DOHH2 (cell line): ENCODE results near the gene SNRNP25.

Experiments
- H3F3A ChIP-seq: fragments of 200-600 bp; sonication (generic), shearing (Covaris generic); 2 replicates; pipeline ENCODE4 v1.6.0; 2016; ENCODE audit warnings: antibody characterized with exemption, mild to moderate bottlenecking; ENCODE audit not compliant: control insufficient read depth, insufficient read depth
- H3K27ac ChIP-seq: fragments of 200-600 bp; sonication (generic); 2 replicates; pipeline ENCODE4 v1.5.1; 2014; ENCODE audit warnings: low read depth, mild to moderate bottlenecking, low read length, moderate library complexity
- H3K27me3 ChIP-seq: fragments of 200-600 bp; sonication (generic); 2 replicates; pipeline ENCODE4 v1.6.1; 2014; ENCODE audit warnings: mild to moderate bottlenecking, low read length, mixed read lengths; ENCODE audit not compliant: control insufficient read depth
- H3K36me3 ChIP-seq: fragments of 200-600 bp; sonication (generic); 2 replicates; pipeline ENCODE4 v1.6.1; 2014; ENCODE audit warnings: mild to moderate bottlenecking, low read length, moderate library complexity, mixed read lengths; ENCODE audit not compliant: control insufficient read depth
- H3K4me1 ChIP-seq: fragments of 200-600 bp; sonication (generic); 2 replicates; pipeline ENCODE4 v1.6.1; 2014; ENCODE audit warnings: mild to moderate bottlenecking, low read length, mixed read lengths; ENCODE audit not compliant: control insufficient read depth
- H3K4me2 ChIP-seq: fragments of 200-600 bp; sonication (generic); 2 replicates; pipeline ENCODE4 v1.6.0; 2014; ENCODE audit warnings: mild to moderate bottlenecking, low read length, moderate library complexity
- H3K4me3 ChIP-seq: fragments of 200-600 bp; sonication (generic); 2 replicates; pipeline ENCODE4 v1.5.1; 2014; ENCODE audit warnings: mild to moderate bottlenecking, low read length, mixed read lengths
- H3K79me2 ChIP-seq: fragments of 200-600 bp; sonication (generic); 2 replicates; pipeline ENCODE4 v1.6.1; 2014; ENCODE audit warnings: mild to moderate bottlenecking, low read length, mixed read lengths; ENCODE audit not compliant: control insufficient read depth
- H3K9me2 ChIP-seq: fragments of 200-600 bp; sonication (generic); replicated peaks from 2 replicates; pipeline ENCODE4 v1.6.1; 2014; ENCODE audit warnings: mild to moderate bottlenecking, low read length, mixed read lengths; ENCODE audit not compliant: control insufficient read depth
- H3K9me3 ChIP-seq: fragments of 200-600 bp; sonication (generic); 2 replicates; pipeline ENCODE4 v1.6.1; 2014; ENCODE audit warnings: antibody characterized with exemption, low read length, mixed read lengths; ENCODE audit not compliant: control insufficient read depth, insufficient read depth
- H4K20me1 ChIP-seq: fragments of 200-600 bp; sonication (generic); 2 replicates; pipeline ENCODE4 v1.6.0; 2014; ENCODE audit warnings: low read depth, mild to moderate bottlenecking, antibody characterized with exemption, low read length, moderate library complexity; ENCODE audit not compliant: control insufficient read depth, insufficient read depth
- EZH2phosphoT487 ChIP-seq: fragments of 200-600 bp; sonication (generic); IDR thresholded peaks from 2 replicates; pipeline ENCODE4 v1.6.1; 2017; ENCODE audit warnings: borderline replicate concordance, mild to moderate bottlenecking, antibody characterized with exemption, low read length, moderate library complexity, mixed read lengths
- TF ChIP-seq, protein P1 (sequence below): fragments of 200-600 bp; sonication (generic); IDR thresholded peaks from one replicate; pipeline ENCODE4 v1.5.1; 2014; ENCODE audit warnings: antibody characterized with exemption, mild to moderate bottlenecking, low read depth, low read length; ENCODE audit not compliant: poor library complexity, severe bottlenecking

Gene SNRNP25

DNA sequence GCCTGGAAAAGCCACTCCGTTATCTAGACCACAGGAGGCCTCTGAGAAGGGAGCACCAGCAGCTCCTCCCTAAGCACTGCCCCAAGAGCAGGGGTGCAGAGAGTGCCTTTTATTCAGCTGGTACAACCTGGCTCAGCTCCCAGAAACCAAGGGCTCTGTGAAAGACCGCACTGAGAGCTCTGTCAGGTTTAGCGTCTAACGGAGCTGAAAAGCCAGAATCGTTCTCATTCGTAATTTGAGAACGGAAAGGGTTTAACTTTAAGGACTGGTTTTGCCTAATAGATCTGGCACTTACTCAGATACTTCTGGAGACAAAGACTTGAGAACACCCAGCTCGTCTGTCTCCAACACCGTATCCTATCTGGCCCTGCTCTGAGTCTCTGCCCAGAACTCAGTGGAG lies 37.9 kb downstream of the SNRNP25 start:
- Histone ChIP-seq H3K4me2 (no peak overlapping the region), H3K36me3 (peaks cover 39% of the 10 kb centered on the region), H3K4me1 (no peaks in the 10 kb centered on the region), H3F3A (no peaks in the 10 kb centered on the region), H3K27ac (no peak overlapping the region), H3K4me3 (no peak overlapping the region), H3K27me3 (no peaks in the 10 kb centered on the region), H3K9me2 (no peaks in the 10 kb centered on the region), H3K79me2 (no peaks in the 10 kb centered on the region), H4K20me1 (no peaks in the 10 kb centered on the region), H3K9me3 (no peaks in the 10 kb centered on the region)
- no peak for TF ChIP-seq EZH2phosphoT487
- TF ChIP-seq, protein P1, sequence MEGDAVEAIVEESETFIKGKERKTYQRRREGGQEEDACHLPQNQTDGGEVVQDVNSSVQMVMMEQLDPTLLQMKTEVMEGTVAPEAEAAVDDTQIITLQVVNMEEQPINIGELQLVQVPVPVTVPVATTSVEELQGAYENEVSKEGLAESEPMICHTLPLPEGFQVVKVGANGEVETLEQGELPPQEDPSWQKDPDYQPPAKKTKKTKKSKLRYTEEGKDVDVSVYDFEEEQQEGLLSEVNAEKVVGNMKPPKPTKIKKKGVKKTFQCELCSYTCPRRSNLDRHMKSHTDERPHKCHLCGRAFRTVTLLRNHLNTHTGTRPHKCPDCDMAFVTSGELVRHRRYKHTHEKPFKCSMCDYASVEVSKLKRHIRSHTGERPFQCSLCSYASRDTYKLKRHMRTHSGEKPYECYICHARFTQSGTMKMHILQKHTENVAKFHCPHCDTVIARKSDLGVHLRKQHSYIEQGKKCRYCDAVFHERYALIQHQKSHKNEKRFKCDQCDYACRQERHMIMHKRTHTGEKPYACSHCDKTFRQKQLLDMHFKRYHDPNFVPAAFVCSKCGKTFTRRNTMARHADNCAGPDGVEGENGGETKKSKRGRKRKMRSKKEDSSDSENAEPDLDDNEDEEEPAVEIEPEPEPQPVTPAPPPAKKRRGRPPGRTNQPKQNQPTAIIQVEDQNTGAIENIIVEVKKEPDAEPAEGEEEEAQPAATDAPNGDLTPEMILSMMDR = no peak

DNA sequence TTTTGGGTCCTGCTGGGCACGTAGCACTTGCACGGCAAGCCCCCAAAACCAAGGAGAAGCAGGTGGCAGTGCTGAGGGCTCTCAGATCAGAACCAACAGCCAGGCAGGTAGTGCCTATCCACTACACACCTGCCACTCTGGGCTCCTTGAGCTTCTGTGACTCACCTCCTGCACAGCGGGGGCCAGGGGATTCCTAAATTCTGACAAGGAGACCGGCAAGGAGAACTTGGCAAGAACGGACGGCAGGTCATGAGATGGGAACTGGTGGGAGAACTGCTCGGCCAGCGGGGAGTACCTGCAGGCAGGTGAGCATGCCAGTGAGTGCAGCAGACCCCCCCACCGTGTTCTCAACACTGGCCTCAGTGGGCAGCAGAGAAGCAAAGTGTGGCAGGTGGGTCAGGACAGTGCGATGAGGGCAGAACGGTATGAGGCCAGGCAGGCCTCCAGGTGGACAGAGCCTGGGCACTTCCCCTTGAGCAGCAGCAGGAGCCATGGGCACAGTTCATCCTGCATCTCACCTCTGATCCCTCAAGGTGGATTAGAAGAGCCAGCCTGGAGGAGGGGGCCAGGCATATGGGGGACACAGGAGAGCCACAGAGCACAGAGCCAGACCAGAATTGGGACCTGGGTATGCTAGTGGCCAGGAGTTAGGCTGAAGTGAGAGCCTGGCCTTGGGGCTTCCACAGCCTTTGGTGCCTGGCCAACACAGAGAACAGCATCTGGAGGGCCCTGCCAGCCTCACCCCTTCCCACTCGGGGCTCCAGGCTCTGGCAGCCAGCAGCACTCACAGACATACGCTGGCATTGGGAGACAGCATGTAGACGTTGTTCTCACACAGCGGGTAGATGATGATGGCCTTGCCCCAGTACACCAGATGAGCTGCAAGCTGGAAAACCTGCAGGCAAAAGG lies 39.1 kb downstream of the SNRNP25 start:
- H4K20me1 ChIP-seq = no peaks in the 10 kb centered on the region
- H3K79me2 ChIP-seq = no peaks in the 10 kb centered on the region
- H3K36me3 ChIP-seq = peaks cover 35% of the 10 kb centered on the region
- no peaks in the 10 kb centered on the region for H3K9me2 ChIP-seq
- no peak for TF ChIP-seq EZH2phosphoT487
- TF ChIP-seq, protein P1 = no peak
- H3K4me1 ChIP-seq = peaks cover 6% of the 10 kb centered on the region; the same call in 1 of the 2 replicates
- no peak overlapping the region for H3K4me3 ChIP-seq
- H3K27ac ChIP-seq = no peak overlapping the region
- no peaks in the 10 kb centered on the region for H3K9me3 ChIP-seq
- no peak overlapping the region for H3K4me2 ChIP-seq
- H3K27me3 ChIP-seq = no peaks in the 10 kb centered on the region
- H3F3A ChIP-seq = no peaks in the 10 kb centered on the region

DNA sequence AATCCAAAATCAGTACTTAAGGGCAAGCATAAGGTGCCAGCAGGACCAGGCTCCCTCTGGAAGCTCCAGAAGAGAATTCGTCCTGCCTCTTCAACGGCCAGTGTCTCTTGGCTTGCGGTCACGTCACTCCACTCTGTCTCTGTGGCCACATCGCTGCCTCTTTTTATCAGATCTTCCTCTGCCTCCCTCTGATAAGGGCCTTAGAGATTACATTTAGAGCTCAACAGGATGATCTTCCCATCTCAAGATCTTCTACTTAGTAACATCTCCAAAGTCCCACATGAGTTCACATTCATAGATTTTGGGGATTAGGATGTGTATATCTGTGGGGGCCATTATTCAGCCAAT lies 41.3 kb downstream of the SNRNP25 start:
- H3K27me3 ChIP-seq = no peaks in the 10 kb centered on the region
- H4K20me1 ChIP-seq = no peaks in the 10 kb centered on the region
- H3F3A ChIP-seq = no peaks in the 10 kb centered on the region
- no peaks in the 10 kb centered on the region for H3K9me2 ChIP-seq
- H3K36me3 ChIP-seq = peaks cover 19% of the 10 kb centered on the region
- H3K4me2 ChIP-seq = no peak overlapping the region
- H3K9me3 ChIP-seq = no peaks in the 10 kb centered on the region
- no peak overlapping the region for H3K4me3 ChIP-seq
- H3K4me1 ChIP-seq = peaks cover 6% of the 10 kb centered on the region; the same call in 1 of the 2 replicates
- TF ChIP-seq, protein P1 = no peak
- H3K27ac ChIP-seq = no peak overlapping the region
- no peaks in the 10 kb centered on the region for H3K79me2 ChIP-seq
